ENCODE results near the gene NEB.

The NEB gene

DNA sequence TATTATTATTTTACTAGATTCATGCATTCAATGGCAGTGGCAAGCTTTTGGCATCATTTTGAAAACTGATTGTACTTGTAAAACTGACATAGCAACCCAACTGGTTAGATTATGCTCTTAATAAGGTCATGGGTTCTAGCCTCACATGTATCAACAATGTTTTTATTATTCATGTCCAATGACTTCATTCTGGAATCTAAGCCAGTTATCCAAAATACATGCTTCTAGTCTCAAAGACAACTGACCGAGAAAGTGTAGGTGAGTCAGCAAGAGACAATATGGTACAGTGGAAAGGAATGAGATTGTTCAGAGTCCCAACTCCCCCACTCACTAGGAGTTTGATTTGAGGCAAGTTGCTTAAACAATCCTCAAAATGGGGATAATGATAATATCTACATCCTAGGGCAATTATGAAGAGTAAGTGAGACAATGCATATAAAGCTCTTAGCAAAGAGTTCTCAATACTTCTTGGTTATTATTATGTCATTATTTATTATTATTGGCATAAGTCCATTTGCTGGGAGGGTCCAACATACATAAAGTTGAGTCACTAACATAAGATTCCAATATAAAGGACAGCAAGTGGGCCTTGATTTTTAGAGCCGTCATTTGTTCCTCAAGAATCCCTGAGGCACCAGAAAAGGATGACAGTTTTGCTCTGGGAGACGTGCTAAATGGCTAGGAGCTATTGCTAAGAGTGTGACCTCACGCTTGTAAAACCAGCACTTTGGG, 99.4 kb downstream of the NEB start:
- Histone ChIP-seq H3K4ac (ENCODE audit: low read depth, low read length) (no peak overlapping the region), H3K4me1 (ENCODE audit: control insufficient read depth, low read depth, low read length) (no peaks in the 10 kb centered on the region), H3K79me2 (ENCODE audit: control insufficient read depth, insufficient read depth, low read length) (no peaks in the 10 kb centered on the region), H2BK15ac (replicated peaks; ENCODE audit: low read depth) (no peak overlapping the region), H2AK5ac (ENCODE audit: low read length) (no peak overlapping the region), H3K79me1 (ENCODE audit: low read length) (no peaks in the 10 kb centered on the region), H4K8ac (ENCODE audit: low read depth, low read length) (no peak overlapping the region), H2BK120ac (ENCODE audit: low read depth, low read length) (no peak overlapping the region), H3K23ac (ENCODE audit: low read length) (no peak overlapping the region), H4K5ac (ENCODE audit: low read length) (no peak overlapping the region), H3K36me3 (ENCODE audit: control insufficient read depth, insufficient read depth, low read length) (no peaks in the 10 kb centered on the region), H3K4me2 (ENCODE audit: low read length) (no peak overlapping the region), H3K9ac (ENCODE audit: low read length) (no peak overlapping the region), H3K27ac (ENCODE audit: low read depth, low read length) (no peak overlapping the region), H3K4me3 (ENCODE audit: low read length) (no peak overlapping the region), H3K27me3 (ENCODE audit: insufficient read depth, low read length, poor library complexity) (no peaks in the 10 kb centered on the region), H3K18ac (ENCODE audit: low read length) (no peak overlapping the region), H2BK5ac (ENCODE audit: low read length) (no peak overlapping the region), H3K56ac (ENCODE audit: low read length) (no peak overlapping the region)
- WGBS (ENCODE audit: extremely low coverage, insufficient coverage, low lambda C conversion rate) = no CpG with 5 or more reads among the region's 4 CpGs
- DNase-seq = no peak

- Histone ChIP-seq H3K4me2 (ENCODE audit: low read length) (no peak overlapping the region), H2BK5ac (ENCODE audit: low read length) (no peak overlapping the region), H3K36me3 (ENCODE audit: control insufficient read depth, insufficient read depth, low read length) (no peaks in the 10 kb centered on the region), H3K4me3 (ENCODE audit: low read length) (no peak overlapping the region), H4K5ac (ENCODE audit: low read length) (no peak overlapping the region), H3K4me1 (ENCODE audit: control insufficient read depth, low read depth, low read length) (no peaks in the 10 kb centered on the region), H3K23ac (ENCODE audit: low read length) (no peak overlapping the region), H3K27ac (ENCODE audit: low read depth, low read length) (no peak overlapping the region), H2BK15ac (replicated peaks; ENCODE audit: low read depth) (no peak overlapping the region), H4K8ac (ENCODE audit: low read depth, low read length) (no peak overlapping the region), H3K27me3 (ENCODE audit: insufficient read depth, low read length, poor library complexity) (no peaks in the 10 kb centered on the region), H3K4ac (ENCODE audit: low read depth, low read length) (no peak overlapping the region), H3K79me1 (ENCODE audit: low read length) (no peaks in the 10 kb centered on the region), H3K79me2 (ENCODE audit: control insufficient read depth, insufficient read depth, low read length) (no peaks in the 10 kb centered on the region), H3K9ac (ENCODE audit: low read length) (no peak overlapping the region), H2BK120ac (ENCODE audit: low read depth, low read length) (no peak overlapping the region), H3K56ac (ENCODE audit: low read length) (no peak overlapping the region), H2AK5ac (ENCODE audit: low read length) (no peak overlapping the region), H3K18ac (ENCODE audit: low read length) (no peak overlapping the region)
- no CpG with 5 or more reads among the region's 1 CpG for WGBS (ENCODE audit: extremely low coverage, insufficient coverage, low lambda C conversion rate)
- peak; percentile 14 for DNase-seq
These were observed 101.2 kb downstream of the NEB start for GRCh38 chr2:151632993-151633565.

DNA sequence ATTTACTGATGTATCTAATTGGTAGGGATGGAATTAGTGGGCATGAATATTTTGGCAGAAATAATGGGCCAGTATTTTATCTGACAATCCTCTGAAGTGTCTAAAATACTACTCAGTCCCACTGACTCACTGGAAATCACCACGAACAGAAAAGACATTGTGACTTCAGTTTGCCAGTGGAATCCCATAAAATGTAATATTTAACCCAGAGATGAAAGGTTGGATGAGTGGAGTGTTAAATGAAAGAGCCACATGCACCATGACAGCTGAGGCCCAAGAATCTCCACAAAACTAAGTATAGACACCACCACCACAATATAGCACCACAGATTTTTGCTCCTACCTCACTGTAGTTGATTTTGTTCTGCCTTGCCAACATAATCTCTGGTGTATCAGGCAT, 103.9 kb downstream of the NEB start:
- Histone ChIP-seq H4K8ac (ENCODE audit: low read depth, low read length) (no peak overlapping the region), H3K4ac (ENCODE audit: low read depth, low read length) (no peak overlapping the region), H3K4me3 (ENCODE audit: low read length) (no peak overlapping the region), H3K79me2 (ENCODE audit: control insufficient read depth, insufficient read depth, low read length) (no peaks in the 10 kb centered on the region), H3K56ac (ENCODE audit: low read length) (no peak overlapping the region), H2AK5ac (ENCODE audit: low read length) (no peak overlapping the region), H3K23ac (ENCODE audit: low read length) (no peak overlapping the region), H2BK5ac (ENCODE audit: low read length) (no peak overlapping the region), H3K18ac (ENCODE audit: low read length) (no peak overlapping the region), H3K36me3 (ENCODE audit: control insufficient read depth, insufficient read depth, low read length) (no peaks in the 10 kb centered on the region), H3K4me2 (ENCODE audit: low read length) (no peak overlapping the region), H4K5ac (ENCODE audit: low read length) (no peak overlapping the region), H3K79me1 (ENCODE audit: low read length) (no peaks in the 10 kb centered on the region), H3K9ac (ENCODE audit: low read length) (no peak overlapping the region), H3K4me1 (ENCODE audit: control insufficient read depth, low read depth, low read length) (no peaks in the 10 kb centered on the region), H3K27ac (ENCODE audit: low read depth, low read length) (no peak overlapping the region), H2BK15ac (replicated peaks; ENCODE audit: low read depth) (no peak overlapping the region), H2BK120ac (ENCODE audit: low read depth, low read length) (no peak overlapping the region), H3K27me3 (ENCODE audit: insufficient read depth, low read length, poor library complexity) (no peaks in the 10 kb centered on the region)
- no peak for DNase-seq
- no CpG with 5 or more reads among the region's 1 CpG for WGBS (ENCODE audit: extremely low coverage, insufficient coverage, low lambda C conversion rate)

DNA sequence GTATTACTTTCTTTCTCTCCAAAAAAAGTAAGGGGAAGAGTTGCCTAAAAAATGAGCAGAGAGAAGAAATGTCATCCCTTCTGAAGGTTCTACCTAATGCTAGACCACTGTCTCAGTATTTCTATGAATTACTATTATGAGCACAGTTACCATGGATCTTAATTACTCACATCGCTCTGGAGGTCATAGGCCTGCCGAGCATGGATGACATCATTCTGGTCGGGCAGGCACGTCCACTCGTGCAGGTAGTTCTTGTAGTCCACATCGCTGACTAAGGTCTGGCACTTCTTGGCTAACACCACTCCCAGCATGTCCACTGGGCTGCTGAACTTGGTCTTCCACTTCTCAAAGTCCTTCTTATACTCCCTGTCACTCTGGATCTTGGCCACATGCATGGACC, 106.9 kb downstream of the NEB start:
- H3K27me3 ChIP-seq (ENCODE audit: insufficient read depth, low read length, poor library complexity) = no peaks in the 10 kb centered on the region
- H3K36me3 ChIP-seq (ENCODE audit: control insufficient read depth, insufficient read depth, low read length) = no peaks in the 10 kb centered on the region
- H3K4me3 ChIP-seq (ENCODE audit: low read length) = no peak overlapping the region
- H3K4me2 ChIP-seq (ENCODE audit: low read length) = no peak overlapping the region
- H2BK120ac ChIP-seq (ENCODE audit: low read depth, low read length) = no peak overlapping the region
- no peak overlapping the region for H3K56ac ChIP-seq (ENCODE audit: low read length)
- H3K79me2 ChIP-seq (ENCODE audit: control insufficient read depth, insufficient read depth, low read length) = no peaks in the 10 kb centered on the region
- no peak overlapping the region for H3K23ac ChIP-seq (ENCODE audit: low read length)
- H2AK5ac ChIP-seq (ENCODE audit: low read length) = no peak overlapping the region
- no peaks in the 10 kb centered on the region for H3K79me1 ChIP-seq (ENCODE audit: low read length)
- H4K5ac ChIP-seq (ENCODE audit: low read length) = no peak overlapping the region
- no peak overlapping the region for H2BK15ac ChIP-seq (replicated peaks; ENCODE audit: low read depth)
- no CpG with 5 or more reads among the region's 6 CpGs for WGBS (ENCODE audit: extremely low coverage, insufficient coverage, low lambda C conversion rate)
- no peaks in the 10 kb centered on the region for H3K4me1 ChIP-seq (ENCODE audit: control insufficient read depth, low read depth, low read length)
- DNase-seq = no peak
- no peak overlapping the region for H3K4ac ChIP-seq (ENCODE audit: low read depth, low read length)
- H2BK5ac ChIP-seq (ENCODE audit: low read length) = no peak overlapping the region
- no peak overlapping the region for H3K27ac ChIP-seq (ENCODE audit: low read depth, low read length)
- no peak overlapping the region for H4K8ac ChIP-seq (ENCODE audit: low read depth, low read length)
- no peak overlapping the region for H3K9ac ChIP-seq (ENCODE audit: low read length)
- H3K18ac ChIP-seq (ENCODE audit: low read length) = no peak overlapping the region

- H2BK15ac ChIP-seq (replicated peaks; ENCODE audit: low read depth) = no peak overlapping the region
- H3K4me2 ChIP-seq (ENCODE audit: low read length) = no peak overlapping the region
- no peak overlapping the region for H4K5ac ChIP-seq (ENCODE audit: low read length)
- H3K23ac ChIP-seq (ENCODE audit: low read length) = no peak overlapping the region
- H3K27me3 ChIP-seq (ENCODE audit: insufficient read depth, low read length, poor library complexity) = no peaks in the 10 kb centered on the region
- no peak overlapping the region for H4K8ac ChIP-seq (ENCODE audit: low read depth, low read length)
- H2AK5ac ChIP-seq (ENCODE audit: low read length) = no peak overlapping the region
- no peaks in the 10 kb centered on the region for H3K79me1 ChIP-seq (ENCODE audit: low read length)
- H3K27ac ChIP-seq (ENCODE audit: low read depth, low read length) = no peak overlapping the region
- DNase-seq = no peak
- H3K79me2 ChIP-seq (ENCODE audit: control insufficient read depth, insufficient read depth, low read length) = no peaks in the 10 kb centered on the region
- H2BK5ac ChIP-seq (ENCODE audit: low read length) = no peak overlapping the region
- no peaks in the 10 kb centered on the region for H3K36me3 ChIP-seq (ENCODE audit: control insufficient read depth, insufficient read depth, low read length)
- no peak overlapping the region for H2BK120ac ChIP-seq (ENCODE audit: low read depth, low read length)
- H3K4me1 ChIP-seq (ENCODE audit: control insufficient read depth, low read depth, low read length) = no peaks in the 10 kb centered on the region
- H3K4me3 ChIP-seq (ENCODE audit: low read length) = no peak overlapping the region
- no peak overlapping the region for H3K9ac ChIP-seq (ENCODE audit: low read length)
- H3K56ac ChIP-seq (ENCODE audit: low read length) = no peak overlapping the region
- no peak overlapping the region for H3K18ac ChIP-seq (ENCODE audit: low read length)
- H3K4ac ChIP-seq (ENCODE audit: low read depth, low read length) = no peak overlapping the region
These were observed 110.0 kb downstream of the NEB start for GRCh38 chr2:151624271-151624670.

DNA sequence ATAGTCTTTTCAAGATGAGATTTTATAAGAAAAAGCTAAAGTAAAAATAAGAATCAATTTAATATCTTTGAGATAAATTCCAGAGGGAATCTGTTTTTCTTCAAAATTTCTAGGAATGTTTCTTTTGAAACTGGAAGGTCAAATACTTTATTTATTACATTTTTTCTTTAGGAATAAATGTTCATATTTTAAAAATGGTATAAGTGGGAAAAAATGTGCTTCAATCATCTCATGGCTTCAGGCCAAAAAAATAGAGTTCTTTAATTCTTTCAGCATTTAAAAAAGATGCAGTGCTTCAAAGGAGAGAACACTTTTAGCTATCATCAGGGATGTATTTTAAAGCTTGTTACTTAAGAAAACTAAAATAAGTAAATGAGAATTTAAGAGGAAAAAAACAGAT, 110.6 kb downstream of the NEB start:
- Histone ChIP-seq H4K5ac (ENCODE audit: low read length) (no peak overlapping the region), H2BK120ac (ENCODE audit: low read depth, low read length) (no peak overlapping the region), H3K4me3 (ENCODE audit: low read length) (no peak overlapping the region), H3K27ac (ENCODE audit: low read depth, low read length) (no peak overlapping the region), H3K4ac (ENCODE audit: low read depth, low read length) (no peak overlapping the region), H2AK5ac (ENCODE audit: low read length) (no peak overlapping the region), H3K9ac (ENCODE audit: low read length) (no peak overlapping the region), H3K79me1 (ENCODE audit: low read length) (no peaks in the 10 kb centered on the region), H3K23ac (ENCODE audit: low read length) (no peak overlapping the region), H3K79me2 (ENCODE audit: control insufficient read depth, insufficient read depth, low read length) (no peaks in the 10 kb centered on the region), H2BK15ac (replicated peaks; ENCODE audit: low read depth) (no peak overlapping the region), H3K4me2 (ENCODE audit: low read length) (no peak overlapping the region), H3K27me3 (ENCODE audit: insufficient read depth, low read length, poor library complexity) (no peaks in the 10 kb centered on the region), H4K8ac (ENCODE audit: low read depth, low read length) (no peak overlapping the region), H3K4me1 (ENCODE audit: control insufficient read depth, low read depth, low read length) (no peaks in the 10 kb centered on the region), H2BK5ac (ENCODE audit: low read length) (no peak overlapping the region), H3K18ac (ENCODE audit: low read length) (no peak overlapping the region), H3K36me3 (ENCODE audit: control insufficient read depth, insufficient read depth, low read length) (no peaks in the 10 kb centered on the region), H3K56ac (ENCODE audit: low read length) (no peak overlapping the region)
- no peak for DNase-seq

Measured in mesendoderm (in vitro differentiated cells).